ENCODE data around the gene FBXL15. TPM values are rescaled to one million over a fixed set of nuclear protein-coding genes. Genes with fewer than 3 reads are reported as not detected.

Gene FBXL15
- total RNA-seq, 2 donors from 2014 or later: 9.7 to 11.4 TPM

DNA sequence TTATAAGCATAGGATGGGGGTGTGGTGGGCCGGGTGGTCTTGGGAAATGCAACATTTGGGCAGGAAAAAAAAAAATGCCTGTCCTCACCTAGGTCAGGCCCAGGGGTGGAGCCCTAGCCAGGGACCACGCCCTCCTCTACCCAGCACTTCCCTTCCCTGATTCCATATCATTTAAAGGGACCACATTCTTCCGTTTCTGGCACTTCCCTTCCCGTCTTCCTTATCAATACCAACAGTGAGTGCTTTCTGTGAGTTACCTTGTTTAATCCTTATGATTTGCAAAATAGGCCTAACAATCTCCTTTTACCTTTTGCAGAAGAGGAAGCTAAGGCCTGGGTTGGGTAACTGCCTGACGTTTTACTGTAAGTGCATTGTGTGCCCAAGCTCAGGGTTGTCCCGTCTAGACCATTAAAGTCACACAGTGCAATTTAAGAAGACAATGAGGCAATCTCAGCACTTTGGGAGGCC, 47.4 kb downstream of the FBXL15 start:
- Mint-ChIP-seq H3K36me3 (ENCODE audit: low read depth) (peaks cover 2% of the 10 kb centered on the region), H3K4me1 (peaks cover 14% of the 10 kb centered on the region), H3K27ac (no peak overlapping the region), H3K27me3 (ENCODE audit: insufficient read depth) (peaks cover 2% of the 10 kb centered on the region), H3K4me3 (no peak overlapping the region), H3K9me3 (no peaks in the 10 kb centered on the region)
- H3K9me3 ChIP-seq (ENCODE audit: control insufficient read depth, low read length): no peaks in the 10 kb centered on the region
- no peaks in the 10 kb centered on the region for H3K27me3 ChIP-seq (ENCODE audit: control insufficient read depth, insufficient read depth, low read length, poor library complexity, severe bottlenecking)
- no peak overlapping the region for H3K9ac ChIP-seq (ENCODE audit: extremely low read depth, low read length, poor library complexity, severe bottlenecking)
- H3K36me3 ChIP-seq (ENCODE audit: control insufficient read depth, insufficient read depth, low read length): no peaks in the 10 kb centered on the region
- WGBS, 2 experiments (ENCODE audit: insufficient coverage in 1 of 2, insufficient read length in 1 of 2): 86% methylated on average over 5 to 6 of the region's 6 CpGs
- H3K4me3 ChIP-seq (ENCODE audit: low read length): no peak overlapping the region
- no peak overlapping the region for H3K27ac ChIP-seq (ENCODE audit: low read depth, low read length)
- TF ChIP-seq, protein P1, sequence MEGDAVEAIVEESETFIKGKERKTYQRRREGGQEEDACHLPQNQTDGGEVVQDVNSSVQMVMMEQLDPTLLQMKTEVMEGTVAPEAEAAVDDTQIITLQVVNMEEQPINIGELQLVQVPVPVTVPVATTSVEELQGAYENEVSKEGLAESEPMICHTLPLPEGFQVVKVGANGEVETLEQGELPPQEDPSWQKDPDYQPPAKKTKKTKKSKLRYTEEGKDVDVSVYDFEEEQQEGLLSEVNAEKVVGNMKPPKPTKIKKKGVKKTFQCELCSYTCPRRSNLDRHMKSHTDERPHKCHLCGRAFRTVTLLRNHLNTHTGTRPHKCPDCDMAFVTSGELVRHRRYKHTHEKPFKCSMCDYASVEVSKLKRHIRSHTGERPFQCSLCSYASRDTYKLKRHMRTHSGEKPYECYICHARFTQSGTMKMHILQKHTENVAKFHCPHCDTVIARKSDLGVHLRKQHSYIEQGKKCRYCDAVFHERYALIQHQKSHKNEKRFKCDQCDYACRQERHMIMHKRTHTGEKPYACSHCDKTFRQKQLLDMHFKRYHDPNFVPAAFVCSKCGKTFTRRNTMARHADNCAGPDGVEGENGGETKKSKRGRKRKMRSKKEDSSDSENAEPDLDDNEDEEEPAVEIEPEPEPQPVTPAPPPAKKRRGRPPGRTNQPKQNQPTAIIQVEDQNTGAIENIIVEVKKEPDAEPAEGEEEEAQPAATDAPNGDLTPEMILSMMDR (conservative IDR thresholded peaks at IDR 0.05): no peak
- no peaks in the 10 kb centered on the region for H3K4me1 ChIP-seq (ENCODE audit: control insufficient read depth, insufficient read depth, low read length)
- no peak for DNase-seq

DNA sequence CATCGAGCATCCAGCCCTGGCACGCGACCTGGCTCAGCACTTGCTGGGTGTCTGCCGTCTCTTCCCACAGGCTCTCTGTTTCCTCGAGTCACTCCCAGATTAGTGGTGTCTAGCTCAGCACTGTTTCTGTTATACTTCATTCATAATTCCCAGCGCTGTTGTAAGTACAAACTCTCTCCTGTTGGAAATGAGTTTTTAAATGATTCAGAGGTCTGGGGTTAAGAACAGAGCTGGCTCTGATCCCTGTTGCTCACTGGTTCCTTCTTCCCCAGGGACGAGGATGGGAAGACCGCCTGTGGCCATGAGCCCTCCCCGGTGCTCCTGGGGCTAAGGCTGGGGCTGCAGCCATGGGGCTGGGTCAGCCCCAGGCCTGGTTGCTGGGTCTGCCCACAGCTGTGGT, 48.0 kb downstream of the FBXL15 start:
- Histone ChIP-seq H3K4me3 (ENCODE audit: low read length) (no peak overlapping the region), H3K27me3 (ENCODE audit: control insufficient read depth, insufficient read depth, low read length, poor library complexity, severe bottlenecking) (no peaks in the 10 kb centered on the region), H3K9me3 (ENCODE audit: control insufficient read depth, low read length) (no peaks in the 10 kb centered on the region), H3K9ac (ENCODE audit: extremely low read depth, low read length, poor library complexity, severe bottlenecking) (no peak overlapping the region), H3K4me1 (ENCODE audit: control insufficient read depth, insufficient read depth, low read length) (no peaks in the 10 kb centered on the region), H3K36me3 (ENCODE audit: control insufficient read depth, insufficient read depth, low read length) (no peaks in the 10 kb centered on the region), H3K27ac (ENCODE audit: low read depth, low read length) (no peak overlapping the region)
- H3K4me3 Mint-ChIP-seq: no peak overlapping the region
- peaks cover 9% of the 10 kb centered on the region for H3K4me1 Mint-ChIP-seq
- H3K36me3 Mint-ChIP-seq (ENCODE audit: low read depth): peaks cover 2% of the 10 kb centered on the region
- peaks cover 2% of the 10 kb centered on the region for H3K27me3 Mint-ChIP-seq (ENCODE audit: insufficient read depth)
- no peak for DNase-seq
- no peak overlapping the region for H3K27ac Mint-ChIP-seq
- TF ChIP-seq, protein P1 (conservative IDR thresholded peaks at IDR 0.05): no peak
- no peaks in the 10 kb centered on the region for H3K9me3 Mint-ChIP-seq
- 90 to 95% methylated on average over 2 to 9 of the region's 9 CpGs for WGBS, 2 experiments (ENCODE audit: insufficient coverage in 1 of 2, insufficient read length in 1 of 2)

DNA sequence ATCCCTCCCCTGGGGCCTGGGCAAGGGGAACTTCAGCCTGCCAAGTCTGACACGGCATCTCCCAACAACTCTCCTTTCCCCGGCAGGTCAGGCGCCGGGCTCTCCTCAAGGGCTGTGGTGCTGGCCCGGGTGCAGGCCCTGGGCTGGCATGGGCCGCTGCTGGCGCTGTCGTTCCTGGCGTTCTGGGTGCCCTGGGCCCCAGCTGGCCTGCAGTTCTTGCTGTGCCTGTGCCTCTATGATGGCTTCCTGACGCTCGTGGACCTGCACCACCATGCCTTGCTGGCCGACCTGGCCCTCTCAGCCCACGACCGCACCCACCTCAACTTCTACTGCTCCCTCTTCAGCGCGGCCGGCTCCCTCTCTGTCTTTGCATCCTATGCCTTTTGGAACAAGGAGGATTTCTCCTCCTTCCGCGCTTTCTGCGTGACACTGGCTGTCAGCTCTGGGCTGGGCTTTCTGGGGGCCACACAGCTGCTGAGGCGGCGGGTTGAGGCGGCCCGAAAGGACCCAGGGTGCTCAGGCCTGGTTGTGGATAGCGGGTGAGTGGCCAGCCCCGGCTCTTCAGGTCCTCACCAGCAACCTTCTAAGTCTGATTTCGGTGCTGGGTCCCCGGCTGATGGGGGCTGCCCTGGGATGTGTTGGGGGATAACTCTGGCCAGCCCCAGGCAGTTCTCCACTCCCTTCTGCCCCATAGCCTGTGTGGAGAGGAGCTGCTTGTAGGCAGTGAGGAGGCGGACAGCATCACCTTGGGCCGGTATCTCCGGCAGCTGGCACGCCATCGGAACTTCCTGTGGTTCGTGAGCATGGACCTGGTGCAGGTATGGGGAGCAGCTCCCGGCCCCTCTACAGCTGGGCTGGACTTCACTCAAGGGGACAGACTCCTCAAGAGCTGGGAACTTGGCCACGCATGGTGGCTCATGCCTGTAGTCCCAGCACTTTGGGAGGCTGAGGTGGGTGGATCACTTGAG, 50.2 kb downstream of the FBXL15 start:
- peaks cover 5% of the 10 kb centered on the region for H3K36me3 Mint-ChIP-seq (ENCODE audit: low read depth)
- no peaks in the 10 kb centered on the region for H3K9me3 Mint-ChIP-seq
- no peaks in the 10 kb centered on the region for H3K36me3 ChIP-seq (ENCODE audit: control insufficient read depth, insufficient read depth, low read length)
- H3K4me1 Mint-ChIP-seq: no peaks in the 10 kb centered on the region
- DNase-seq: no peak
- H3K27me3 Mint-ChIP-seq (ENCODE audit: insufficient read depth): no peaks in the 10 kb centered on the region
- no peaks in the 10 kb centered on the region for H3K9me3 ChIP-seq (ENCODE audit: control insufficient read depth, low read length)
- H3K27ac Mint-ChIP-seq: no peak overlapping the region
- H3K4me3 ChIP-seq (ENCODE audit: low read length): no peak overlapping the region
- 94 to 95% methylated on average over 11 to 35 of the region's 36 CpGs for WGBS, 2 experiments (ENCODE audit: insufficient coverage in 1 of 2, insufficient read length in 1 of 2)
- no peak overlapping the region for H3K4me3 Mint-ChIP-seq
- TF ChIP-seq, protein P1 (conservative IDR thresholded peaks at IDR 0.05): no peak
- no peaks in the 10 kb centered on the region for H3K4me1 ChIP-seq (ENCODE audit: control insufficient read depth, insufficient read depth, low read length)
- H3K27me3 ChIP-seq (ENCODE audit: control insufficient read depth, insufficient read depth, low read length, poor library complexity, severe bottlenecking): no peaks in the 10 kb centered on the region
- H3K9ac ChIP-seq (ENCODE audit: extremely low read depth, low read length, poor library complexity, severe bottlenecking): no peak overlapping the region
- H3K27ac ChIP-seq (ENCODE audit: low read depth, low read length): no peak overlapping the region

Small RNA genes within 50 kb of the gene (microRNA-seq; reads per million reads assigned to microRNA genes)
- 113 reads per million, percentile 75 among the genes with 10 or more reads in this experiment for gene MIR146B (ENCODE audit: borderline microRNAs expressed)

Other genes starting within 250 kb of the FBXL15 start
- gene ELOVL3, start 194.5 kb upstream of the FBXL15 start, total RNA-seq: not detected
- gene PITX3, start 179.3 kb upstream of the FBXL15 start, total RNA-seq: not detected
- gene GBF1, start 175.3 kb upstream of the FBXL15 start, total RNA-seq: 10 to 100 TPM; 31.1 to 31.4 TPM
- 10 to 100 TPM; 28.7 to 45.2 TPM for gene NFKB2, start 25.1 kb upstream of the FBXL15 start, total RNA-seq
- gene PSD, start 2.1 kb upstream of the FBXL15 start, total RNA-seq: 1 to 10 TPM; 2.8 to 8.3 TPM
- gene CUEDC2, start 11.7 kb downstream of the FBXL15 start, total RNA-seq: 10 to 100 TPM; 51.7 to 82.9 TPM
- under 1 TPM; 0.35 to 0.93 TPM for gene C10orf95, start 30.7 kb downstream of the FBXL15 start, total RNA-seq
- gene ACTR1A, start 81.9 kb downstream of the FBXL15 start, total RNA-seq: 100 to 1,000 TPM in 1 of 2 donors, 10 to 100 TPM in 1; 91.6 to 114 TPM
- 10 to 100 TPM; 19.1 to 20.6 TPM for gene SUFU, start 83.1 kb downstream of the FBXL15 start, total RNA-seq
- 10 to 100 TPM; 27.7 to 32.7 TPM for gene TRIM8, start 223.6 kb downstream of the FBXL15 start, total RNA-seq